HCT116 (cell line): ENCODE results near the gene VIPR1.

Experiments used
- EGR1 ChIP-seq: IDR thresholded peaks from 2 replicates; pipeline ENCODE4 v1.6.1; 2012; ENCODE audit warnings: low read depth
- EZH2 ChIP-seq: fragments of 200-600 bp; sonication (generic); IDR thresholded peaks from 2 replicates; pipeline ENCODE4 v1.6.1; 2017; ENCODE audit warnings: antibody characterized with exemption, mixed run types
- EZH2phosphoT487 ChIP-seq: fragments of 200-600 bp; IDR thresholded peaks from 2 replicates; pipeline ENCODE4 v1.6.1; 2018; ENCODE audit warnings: antibody characterized with exemption, borderline replicate concordance
- SIN3A ChIP-seq: IDR thresholded peaks from 2 replicates; pipeline ENCODE4 v1.6.1; 2012; ENCODE audit warnings: low read depth
- YY1 ChIP-seq: IDR thresholded peaks from 2 replicates; pipeline ENCODE4 v1.6.1; 2011; ENCODE audit warnings: low read length, low read depth, moderate library complexity, mild to moderate bottlenecking; ENCODE audit not compliant: insufficient replicate concordance; ENCODE audit errors: extremely low read depth
- TF ChIP-seq, protein P1 (sequence below): IDR thresholded peaks from 2 replicates; pipeline ENCODE4 v1.6.1; 2012
- TF ChIP-seq, protein P2 (sequence below), 3 experiments: fragments of 200-600 bp in 1 of 3; sonication (generic) in 1 of 3; IDR thresholded peaks in 2 of 3; conservative IDR thresholded peaks in 1 of 3; 2 replicates each; pipeline ENCODE4 v1.5.1; 2012 to 2017; ENCODE audit warnings: low read depth in 2 of 3, low read length in 2 of 3, antibody characterized with exemption in 1 of 3, borderline replicate concordance in 1 of 3, control low read depth in 1 of 3, mild to moderate bottlenecking in 1 of 3, mixed read lengths in 1 of 3, mixed run types in 1 of 3, moderate library complexity in 1 of 3; ENCODE audit not compliant: insufficient read depth in 1 of 3
- TF ChIP-seq, protein P3 (sequence below): IDR thresholded peaks from 2 replicates; pipeline ENCODE4 v1.6.1; 2012; ENCODE audit warnings: low read depth

DNA sequence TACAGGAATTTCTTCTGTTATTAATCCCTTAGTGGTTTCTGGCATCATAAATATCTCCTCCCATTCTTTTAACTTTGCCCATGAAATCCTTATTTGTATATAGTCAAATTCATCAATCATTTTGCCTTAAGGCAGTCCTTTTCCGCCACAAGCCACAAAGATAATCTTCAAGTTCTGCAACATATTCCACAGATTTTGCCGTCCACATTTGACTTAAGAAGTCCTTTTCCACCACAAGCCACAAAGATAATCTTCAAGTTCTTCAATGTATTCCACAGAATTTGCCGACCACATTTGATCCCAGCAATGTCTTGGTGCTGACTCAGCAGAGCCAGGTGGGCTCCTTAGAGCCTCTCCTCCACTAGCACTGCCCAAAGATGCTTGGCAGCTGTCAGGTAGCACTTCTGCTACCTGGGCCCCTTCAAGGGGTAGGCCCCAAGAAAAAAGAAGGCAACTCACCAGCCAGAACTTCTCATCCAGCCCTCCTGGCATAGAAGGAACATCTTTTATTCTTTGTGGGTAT is 44.3 kb downstream of the VIPR1 start:
- TF ChIP-seq YY1, result no peak
- TF ChIP-seq, protein P1, sequence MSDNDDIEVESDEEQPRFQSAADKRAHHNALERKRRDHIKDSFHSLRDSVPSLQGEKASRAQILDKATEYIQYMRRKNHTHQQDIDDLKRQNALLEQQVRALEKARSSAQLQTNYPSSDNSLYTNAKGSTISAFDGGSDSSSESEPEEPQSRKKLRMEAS, result no peak
- no peak for TF ChIP-seq EZH2
- no peak for TF ChIP-seq EGR1
- TF ChIP-seq, protein P2, sequence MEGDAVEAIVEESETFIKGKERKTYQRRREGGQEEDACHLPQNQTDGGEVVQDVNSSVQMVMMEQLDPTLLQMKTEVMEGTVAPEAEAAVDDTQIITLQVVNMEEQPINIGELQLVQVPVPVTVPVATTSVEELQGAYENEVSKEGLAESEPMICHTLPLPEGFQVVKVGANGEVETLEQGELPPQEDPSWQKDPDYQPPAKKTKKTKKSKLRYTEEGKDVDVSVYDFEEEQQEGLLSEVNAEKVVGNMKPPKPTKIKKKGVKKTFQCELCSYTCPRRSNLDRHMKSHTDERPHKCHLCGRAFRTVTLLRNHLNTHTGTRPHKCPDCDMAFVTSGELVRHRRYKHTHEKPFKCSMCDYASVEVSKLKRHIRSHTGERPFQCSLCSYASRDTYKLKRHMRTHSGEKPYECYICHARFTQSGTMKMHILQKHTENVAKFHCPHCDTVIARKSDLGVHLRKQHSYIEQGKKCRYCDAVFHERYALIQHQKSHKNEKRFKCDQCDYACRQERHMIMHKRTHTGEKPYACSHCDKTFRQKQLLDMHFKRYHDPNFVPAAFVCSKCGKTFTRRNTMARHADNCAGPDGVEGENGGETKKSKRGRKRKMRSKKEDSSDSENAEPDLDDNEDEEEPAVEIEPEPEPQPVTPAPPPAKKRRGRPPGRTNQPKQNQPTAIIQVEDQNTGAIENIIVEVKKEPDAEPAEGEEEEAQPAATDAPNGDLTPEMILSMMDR (IDR thresholded peaks at IDR 0.05 in 2 of 3, conservative IDR thresholded peaks at IDR 0.05 in 1 of 3; ENCODE audit: borderline replicate concordance in 1 of 3, insufficient read depth in 1 of 3, low read depth in 2 of 3, low read length in 2 of 3), result no peak
- no peak for TF ChIP-seq SIN3A
- TF ChIP-seq, protein P3, sequence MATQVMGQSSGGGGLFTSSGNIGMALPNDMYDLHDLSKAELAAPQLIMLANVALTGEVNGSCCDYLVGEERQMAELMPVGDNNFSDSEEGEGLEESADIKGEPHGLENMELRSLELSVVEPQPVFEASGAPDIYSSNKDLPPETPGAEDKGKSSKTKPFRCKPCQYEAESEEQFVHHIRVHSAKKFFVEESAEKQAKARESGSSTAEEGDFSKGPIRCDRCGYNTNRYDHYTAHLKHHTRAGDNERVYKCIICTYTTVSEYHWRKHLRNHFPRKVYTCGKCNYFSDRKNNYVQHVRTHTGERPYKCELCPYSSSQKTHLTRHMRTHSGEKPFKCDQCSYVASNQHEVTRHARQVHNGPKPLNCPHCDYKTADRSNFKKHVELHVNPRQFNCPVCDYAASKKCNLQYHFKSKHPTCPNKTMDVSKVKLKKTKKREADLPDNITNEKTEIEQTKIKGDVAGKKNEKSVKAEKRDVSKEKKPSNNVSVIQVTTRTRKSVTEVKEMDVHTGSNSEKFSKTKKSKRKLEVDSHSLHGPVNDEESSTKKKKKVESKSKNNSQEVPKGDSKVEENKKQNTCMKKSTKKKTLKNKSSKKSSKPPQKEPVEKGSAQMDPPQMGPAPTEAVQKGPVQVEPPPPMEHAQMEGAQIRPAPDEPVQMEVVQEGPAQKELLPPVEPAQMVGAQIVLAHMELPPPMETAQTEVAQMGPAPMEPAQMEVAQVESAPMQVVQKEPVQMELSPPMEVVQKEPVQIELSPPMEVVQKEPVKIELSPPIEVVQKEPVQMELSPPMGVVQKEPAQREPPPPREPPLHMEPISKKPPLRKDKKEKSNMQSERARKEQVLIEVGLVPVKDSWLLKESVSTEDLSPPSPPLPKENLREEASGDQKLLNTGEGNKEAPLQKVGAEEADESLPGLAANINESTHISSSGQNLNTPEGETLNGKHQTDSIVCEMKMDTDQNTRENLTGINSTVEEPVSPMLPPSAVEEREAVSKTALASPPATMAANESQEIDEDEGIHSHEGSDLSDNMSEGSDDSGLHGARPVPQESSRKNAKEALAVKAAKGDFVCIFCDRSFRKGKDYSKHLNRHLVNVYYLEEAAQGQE, result no peak
- TF ChIP-seq EZH2phosphoT487, result no peak
